Mesodermal cell (in vitro differentiated cells): ENCODE results near the gene TPM1. TPM values are rescaled to one million over a fixed set of nuclear protein-coding genes. Genes with fewer than 3 reads are reported as not detected.
"Not testable (repeated sequence)": the region's sequence is repeated elsewhere in the genome, so short reads cannot be mapped to it uniquely, and the experiment has no call there.

Source experiments
- H3K27ac ChIP-seq: 2 replicates; pipeline ENCODE4 v1.7.0; 2013; ENCODE audit warnings: mild to moderate bottlenecking, low read depth, low read length, moderate library complexity; ENCODE audit not compliant: severe bottlenecking
- H3K36me3 ChIP-seq: 2 replicates; pipeline ENCODE4 v1.7.1; 2013; ENCODE audit warnings: mild to moderate bottlenecking, low read length, moderate library complexity; ENCODE audit not compliant: control insufficient read depth, insufficient read depth
- H3K4me1 ChIP-seq: one replicate; pipeline ENCODE4 v1.7.1; 2013; ENCODE audit warnings: mild to moderate bottlenecking, low read length; ENCODE audit not compliant: insufficient read depth, control insufficient read depth, poor library complexity, severe bottlenecking
- H3K4me3 ChIP-seq: 2 replicates; pipeline ENCODE4 v1.7.0; 2013; ENCODE audit warnings: low read length, control low read depth, mild to moderate bottlenecking; ENCODE audit not compliant: insufficient read depth, poor library complexity, severe bottlenecking; ENCODE audit errors: extremely low read depth
- H3K9me3 ChIP-seq: 2 replicates; pipeline ENCODE4 v1.7.1; 2013; ENCODE audit warnings: mild to moderate bottlenecking, low read length, moderate library complexity; ENCODE audit not compliant: control insufficient read depth
- WGBS, 2 experiments: methylation state at CpG; one replicate each; pipeline ENCODE4 v1.1.5; 2013; ENCODE audit warnings: missing lambda C conversion rate in 2 of 2; ENCODE audit not compliant: insufficient coverage in 2 of 2; 5-methylcytosine and 5-hydroxymethylcytosine counted together
- polyA plus RNA-seq, 2 experiments: library from polyadenylated mRNA; stranded (reverse); fragments of 50-300 nt; gene quantifications; one replicate each; pipeline ENCODE4 v1.2.3, GENCODE V29; 2013

Gene TPM1
- 1,311 TPM for polyA plus RNA-seq (2013, experiment 1 of 2)
- polyA plus RNA-seq (2013, experiment 2 of 2), result 1,352 TPM

- H3K27ac ChIP-seq, result peak within 1 kb of the TSS; percentile 96
- H3K4me1 ChIP-seq, result peaks cover 22% of the 10 kb centered on the region
- H3K9me3 ChIP-seq, result peaks cover 8% of the 10 kb centered on the region
- H3K4me3 ChIP-seq, result peak within 1 kb of the TSS; percentile 78
- H3K36me3 ChIP-seq, result peaks cover 43% of the 10 kb centered on the region
- 0% methylated on average over 45 to 63 of the region's 84 CpGs for WGBS, 2 experiments
These were observed at the start of gene TPM1 for GRCh38 chr15:63041974-63042876. TPM1 (plus strand) TSS chr15:63042747; CDS start chr15:63042830, 83 bp downstream.

DNA sequence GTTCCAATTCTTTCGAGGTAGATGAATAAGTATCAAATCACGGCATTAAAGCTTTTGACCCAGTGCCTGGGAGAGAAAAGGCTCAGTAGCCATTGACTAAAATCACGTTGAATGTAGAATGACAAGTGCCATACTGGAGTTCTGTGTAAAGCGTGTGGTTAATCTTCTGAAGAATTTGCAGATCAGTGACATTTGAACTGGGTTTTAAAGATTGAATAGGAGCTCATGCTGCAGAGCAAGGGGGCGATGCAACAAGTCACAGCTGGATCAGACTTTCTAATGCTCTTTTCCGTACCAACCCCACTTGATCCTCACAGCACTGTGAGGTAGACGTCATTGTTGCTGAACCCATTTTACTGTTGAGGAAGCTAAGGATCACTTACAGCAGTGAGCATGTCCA is 49.5 kb upstream of the TPM1 start:
- Histone ChIP-seq H3K9me3 (no peaks in the 10 kb centered on the region), H3K36me3 (no peaks in the 10 kb centered on the region), H3K4me3 (no peak overlapping the region), H3K4me1 (peaks cover 7% of the 10 kb centered on the region), H3K27ac (no peak overlapping the region)
- WGBS, 2 experiments, result 92 to 94% methylated on average over 4 to 7 of the region's 7 CpGs

DNA sequence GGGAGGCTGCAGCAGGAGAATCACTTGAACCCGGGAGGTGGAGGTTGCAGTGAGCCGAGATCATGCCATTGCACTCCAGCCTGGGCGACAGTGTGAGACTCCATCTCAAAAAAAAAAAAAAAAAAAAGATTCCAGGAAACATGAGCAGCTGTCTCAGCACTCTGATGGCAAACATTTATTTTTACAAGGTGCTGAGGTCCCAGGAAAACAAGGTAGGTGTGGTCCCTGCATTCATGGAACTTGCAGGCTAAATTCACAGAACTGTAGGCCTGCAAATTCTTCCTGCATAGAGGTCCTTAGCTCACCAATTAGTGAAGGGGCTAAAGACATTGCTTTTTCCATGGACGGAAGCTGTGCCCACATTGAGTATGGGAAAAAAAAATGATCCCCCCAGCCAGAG is 48.9 kb upstream of the TPM1 start:
- not testable (repeated sequence) for H3K4me1 ChIP-seq, H3K4me3 ChIP-seq, H3K36me3 ChIP-seq, H3K27ac ChIP-seq, H3K9me3 ChIP-seq
- 96% methylated on average over 3 of the region's 4 CpGs; no CpG with 5 or more reads in 1 of the 2 experiments for WGBS, 2 experiments

DNA sequence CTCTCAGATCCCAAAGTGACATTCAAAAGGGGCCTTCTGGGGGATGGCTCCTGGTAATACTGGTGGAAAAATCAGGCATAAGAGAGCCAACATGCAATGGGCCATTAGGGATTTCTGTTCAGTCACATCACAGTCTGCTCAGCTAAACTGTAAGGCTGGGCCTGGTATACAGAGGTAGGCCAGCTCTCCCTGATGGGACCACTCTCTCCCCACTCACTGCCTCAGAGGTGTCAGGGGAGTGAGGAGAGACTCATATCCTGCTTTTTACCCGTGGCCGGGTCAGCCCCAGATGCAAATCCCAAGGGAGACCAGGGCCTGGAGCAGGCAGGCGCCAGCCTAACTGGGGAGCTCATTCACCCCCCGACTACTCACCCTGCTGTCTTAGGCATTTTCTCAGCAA is 48.1 kb upstream of the TPM1 start:
- no peak overlapping the region for H3K27ac ChIP-seq
- H3K4me1 ChIP-seq, result peaks cover 7% of the 10 kb centered on the region
- no peaks in the 10 kb centered on the region for H3K36me3 ChIP-seq
- no peak overlapping the region for H3K4me3 ChIP-seq
- WGBS, 2 experiments, result 68 to 93% methylated on average over 3 of the region's 4 CpGs
- H3K9me3 ChIP-seq, result no peaks in the 10 kb centered on the region

- H3K27ac ChIP-seq, result no peak overlapping the region
- peaks cover 7% of the 10 kb centered on the region for H3K4me1 ChIP-seq
- no peaks in the 10 kb centered on the region for H3K36me3 ChIP-seq
- H3K9me3 ChIP-seq, result no peaks in the 10 kb centered on the region
- 100% methylated on average over 1 of the region's 3 CpGs for WGBS, 2 experiments
- no peak overlapping the region for H3K4me3 ChIP-seq
These were observed 47.4 kb upstream of the TPM1 start for GRCh38 chr15:62994975-62995681.

DNA sequence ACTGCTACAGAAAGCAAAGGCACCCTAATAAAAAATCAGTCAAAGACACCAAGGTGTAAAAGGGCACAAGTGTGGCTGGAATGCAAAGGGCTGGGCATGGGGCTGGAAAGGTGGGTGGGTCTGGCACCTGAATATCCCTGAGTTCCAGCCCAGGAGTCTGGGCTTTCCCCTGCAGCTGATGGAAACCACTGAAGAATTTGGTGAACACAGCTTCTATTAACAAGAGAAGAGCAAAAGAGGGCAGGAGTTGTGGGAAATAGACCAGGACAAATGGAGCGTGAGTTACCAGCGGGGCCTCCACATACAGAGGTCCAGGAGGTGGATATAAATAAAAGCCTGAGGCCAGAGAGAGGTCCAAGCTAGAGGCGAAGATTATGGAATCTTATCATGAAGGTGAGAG is 45.1 kb upstream of the TPM1 start:
- Histone ChIP-seq H3K4me1 (peaks cover 4% of the 10 kb centered on the region), H3K9me3 (no peaks in the 10 kb centered on the region), H3K36me3 (no peaks in the 10 kb centered on the region), H3K4me3 (no peak overlapping the region), H3K27ac (no peak overlapping the region)
- 100% methylated on average over 2 of the region's 3 CpGs for WGBS, 2 experiments

DNA sequence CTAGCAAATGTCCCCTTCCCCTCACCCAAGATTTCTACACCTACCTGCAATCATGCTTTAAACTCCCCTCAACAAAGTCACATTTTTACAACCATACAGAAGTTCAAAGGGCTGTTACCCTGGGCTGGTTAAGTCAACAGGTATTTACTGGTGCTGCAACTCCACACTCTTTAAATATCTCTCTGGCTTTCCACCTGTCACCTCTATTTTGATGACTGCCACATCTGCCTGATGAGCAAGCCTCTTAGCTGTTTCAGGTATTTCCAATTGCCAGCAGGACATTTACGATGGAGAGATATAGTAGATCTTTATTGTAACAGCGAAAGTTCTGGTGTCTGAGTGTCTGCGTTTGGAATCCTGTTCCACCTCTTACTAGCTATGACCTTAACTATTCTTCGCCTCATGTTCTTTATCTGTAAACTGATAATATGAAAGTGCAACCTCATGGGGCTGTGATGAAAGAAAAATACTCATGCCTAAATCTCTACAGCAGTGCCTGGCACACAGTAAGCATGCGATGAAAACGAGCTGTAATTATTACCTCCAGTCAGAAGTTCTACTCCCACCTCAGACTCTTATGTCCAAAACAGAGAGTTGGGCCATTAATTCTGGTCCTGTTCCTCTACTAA is 44.2 kb upstream of the TPM1 start:
- H3K27ac ChIP-seq, result no peak overlapping the region

GRCh38 chr15:62999178-62999577 is 43.4 kb upstream of the TPM1 start:
- H3K4me1 ChIP-seq, result peaks cover 4% of the 10 kb centered on the region
- H3K4me3 ChIP-seq, result no peak overlapping the region
- no peaks in the 10 kb centered on the region for H3K36me3 ChIP-seq
- WGBS, 2 experiments, result 86 to 100% methylated on average over 1 to 2 of the region's 4 CpGs
- no peaks in the 10 kb centered on the region for H3K9me3 ChIP-seq
- no peak overlapping the region for H3K27ac ChIP-seq

More for the DNA sequence above, 44.2 kb upstream of the TPM1 start:
- Histone ChIP-seq H3K4me1 (peaks cover 4% of the 10 kb centered on the region), H3K36me3 (no peaks in the 10 kb centered on the region), H3K9me3 (no peaks in the 10 kb centered on the region), H3K4me3 (no peak overlapping the region)
- 98 to 100% methylated on average over 2 to 4 of the region's 6 CpGs for WGBS, 2 experiments

DNA sequence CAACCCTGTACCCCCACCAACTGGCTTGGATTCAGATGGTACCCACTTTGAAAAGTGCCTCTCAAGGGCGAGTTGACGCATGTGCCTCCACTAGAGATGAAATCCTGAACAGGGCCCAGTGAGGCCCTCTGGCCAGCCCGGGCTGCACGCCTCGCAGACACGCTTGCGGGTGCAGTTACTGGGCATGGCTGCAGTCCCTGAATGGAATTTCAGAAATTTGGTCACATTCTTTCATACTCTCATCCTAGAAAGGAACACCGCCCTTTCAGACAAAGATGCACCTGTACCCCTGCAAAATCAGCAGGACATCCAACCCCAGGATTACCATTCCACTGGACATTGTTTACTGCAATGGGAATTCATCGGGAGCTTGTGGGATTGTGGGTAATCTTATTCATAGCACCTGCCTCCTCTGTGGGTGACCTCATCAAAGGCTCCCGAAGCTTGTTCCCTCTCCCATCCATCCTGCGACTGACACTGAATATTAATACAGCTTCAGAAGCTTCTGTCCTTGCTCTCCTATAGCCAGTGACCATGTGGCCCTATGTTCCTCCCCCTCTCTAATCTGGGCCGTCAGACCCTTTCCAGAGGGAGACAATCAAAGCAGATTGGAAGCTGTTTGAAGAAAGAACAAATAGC is 42.5 kb upstream of the TPM1 start:
- Histone ChIP-seq H3K4me1 (no peaks in the 10 kb centered on the region), H3K4me3 (no peak overlapping the region), H3K36me3 (no peaks in the 10 kb centered on the region), H3K9me3 (no peaks in the 10 kb centered on the region), H3K27ac (no peak overlapping the region)
- WGBS, 2 experiments, result 80 to 86% methylated on average over 4 to 10 of the region's 12 CpGs

GRCh38 chr15:63000706-63001105 is 41.8 kb upstream of the TPM1 start:
- WGBS, 2 experiments, result 89 to 93% methylated on average over 2 to 3 of the region's 3 CpGs
- H3K27ac ChIP-seq, result no peak overlapping the region

More at GRCh38 chr15:63000706-63001105, 41.8 kb upstream of the TPM1 start:
- Histone ChIP-seq H3K9me3 (no peaks in the 10 kb centered on the region), H3K36me3 (no peaks in the 10 kb centered on the region), H3K4me1 (no peaks in the 10 kb centered on the region), H3K4me3 (no peak overlapping the region)
